ENCODE measurements around the gene ASB10.

Gene ASB10

GRCh38 chr7:151166629-151167196 lies 20.3 kb downstream of the ASB10 start:
- no peak for DNase-seq

DNA sequence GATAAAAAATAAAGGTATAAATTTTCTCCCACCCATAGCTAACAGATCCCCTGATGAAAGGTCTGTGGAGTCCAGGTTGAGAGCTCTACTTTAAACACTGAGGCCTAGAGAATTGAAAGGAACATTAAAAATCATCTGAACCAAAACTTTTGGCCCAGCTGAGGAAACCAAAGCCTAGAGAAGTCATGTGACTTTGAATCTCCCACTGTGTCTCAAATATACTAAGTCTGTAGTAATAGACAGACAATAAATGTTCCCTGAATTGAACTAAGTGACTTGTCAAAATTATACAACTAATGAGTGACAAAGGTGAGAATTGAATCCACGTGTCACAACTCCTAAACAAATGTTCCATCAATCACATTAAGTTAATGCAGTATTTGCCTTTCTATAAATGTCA lies 25.3 kb downstream of the ASB10 start:
- no peak for DNase-seq

GRCh38 chr7:151157645-151158329 lies 29.3 kb downstream of the ASB10 start:
- DNase-seq: no peak

DNA sequence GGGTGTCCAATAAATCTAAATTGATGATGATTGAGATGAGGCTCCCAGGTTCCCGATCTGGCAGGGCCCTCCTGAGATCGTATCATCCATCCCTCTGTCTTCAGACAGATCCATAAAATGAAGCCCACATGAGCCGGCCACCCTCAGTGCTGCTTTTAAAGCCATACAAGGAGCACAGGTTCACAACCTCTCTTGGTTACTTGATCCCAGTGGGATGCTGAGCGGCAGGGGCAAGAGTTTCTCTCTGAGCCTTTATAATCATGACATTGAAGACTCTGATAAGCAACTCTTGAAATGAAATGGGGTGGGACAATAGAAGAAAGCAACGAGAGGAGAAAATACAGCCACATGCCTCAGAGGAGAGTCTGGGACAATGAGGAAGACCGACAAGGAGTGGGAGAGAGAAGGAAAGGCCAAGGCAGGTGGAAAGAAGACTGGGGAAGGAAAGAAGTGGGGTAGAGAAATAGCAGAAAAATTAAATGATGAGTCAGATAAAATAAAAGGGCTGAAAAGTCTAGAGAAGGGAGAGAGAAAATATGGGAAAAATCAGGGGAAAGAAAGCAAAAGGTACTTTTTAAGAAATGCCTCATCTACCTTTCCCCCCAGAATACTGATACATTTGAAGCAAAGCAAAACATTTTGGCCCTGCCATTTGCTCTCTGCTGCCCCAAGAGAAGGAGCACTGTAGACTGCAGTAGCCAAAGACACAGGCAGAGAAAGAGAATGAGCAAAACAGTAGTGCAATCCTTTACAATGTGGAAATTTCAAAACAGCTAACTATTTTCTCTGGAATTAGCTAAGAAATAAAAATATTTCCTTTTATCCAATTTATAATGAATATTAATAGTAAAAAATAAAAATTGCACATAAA lies 34.2 kb downstream of the ASB10 start:
- no peak for DNase-seq

DNA sequence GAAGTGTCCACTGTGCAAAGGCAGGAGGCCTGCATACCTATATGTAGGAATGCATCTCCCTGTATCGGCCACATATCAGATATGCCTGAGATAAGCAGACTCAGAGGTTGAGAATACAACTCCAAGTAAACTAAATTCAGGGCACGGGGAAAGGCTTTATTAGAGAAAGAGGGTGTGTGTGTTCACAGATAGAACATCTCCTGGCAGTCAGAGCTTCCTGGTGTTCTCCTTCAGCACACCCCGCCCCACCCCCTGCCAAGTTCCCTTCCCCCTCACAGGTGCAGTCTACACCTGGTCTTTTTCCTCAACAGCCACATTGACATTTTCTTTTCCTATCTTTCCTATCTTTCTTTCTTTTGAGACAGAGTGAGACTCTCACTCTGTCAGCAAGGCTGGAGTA lies 36.7 kb downstream of the ASB10 start:
- no peak for DNase-seq

DNA sequence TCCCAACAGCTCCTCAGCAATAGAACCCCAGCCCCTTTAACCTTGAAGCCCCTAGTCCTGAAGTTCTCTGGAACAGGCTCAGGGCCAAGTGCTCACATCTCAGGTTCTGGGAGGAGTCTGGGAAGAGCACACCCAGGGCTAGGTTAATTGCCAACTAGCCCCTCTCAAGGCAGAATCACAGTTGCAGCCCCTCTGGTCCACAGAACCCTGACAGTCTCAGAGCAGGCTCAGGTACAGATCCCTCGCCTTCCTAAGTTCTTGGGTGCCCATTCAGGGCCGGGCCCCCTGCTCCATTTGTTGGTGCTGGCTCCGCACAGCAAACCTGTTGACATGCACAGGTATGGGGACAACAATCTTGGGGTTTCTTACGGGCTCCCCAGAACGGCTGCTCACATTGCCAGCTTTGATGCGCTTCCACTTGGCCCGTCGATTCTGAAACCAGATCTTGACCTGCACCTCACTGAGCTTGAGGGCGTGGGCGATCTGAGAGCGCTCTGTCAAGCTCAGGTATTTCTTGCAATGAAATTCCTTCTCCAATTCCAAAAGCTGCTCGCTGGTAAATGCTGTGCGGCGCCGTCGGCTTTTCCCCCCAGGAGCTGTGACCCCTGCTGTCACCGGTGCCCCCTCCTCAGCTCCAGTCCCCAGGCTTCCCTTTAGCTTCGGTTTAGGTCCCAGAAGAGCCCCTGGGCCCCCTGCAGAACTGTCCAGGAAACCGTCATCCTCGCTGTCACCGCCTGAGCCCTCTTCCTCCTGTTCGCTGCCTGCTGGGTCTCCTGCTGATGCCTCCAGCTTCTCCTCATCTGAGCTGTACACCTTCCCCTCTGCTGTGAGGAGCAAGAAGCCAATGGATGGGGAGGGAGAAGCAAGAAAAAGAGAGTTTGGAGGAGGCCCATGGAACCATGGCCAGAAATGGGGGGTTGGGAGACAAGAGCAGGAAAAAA lies 38.5 kb downstream of the ASB10 start:
- DNase-seq: no peak

- DNase-seq: no peak
Observed at GRCh38 chr7:151146761-151147160, 40.3 kb downstream of the ASB10 start.

DNA sequence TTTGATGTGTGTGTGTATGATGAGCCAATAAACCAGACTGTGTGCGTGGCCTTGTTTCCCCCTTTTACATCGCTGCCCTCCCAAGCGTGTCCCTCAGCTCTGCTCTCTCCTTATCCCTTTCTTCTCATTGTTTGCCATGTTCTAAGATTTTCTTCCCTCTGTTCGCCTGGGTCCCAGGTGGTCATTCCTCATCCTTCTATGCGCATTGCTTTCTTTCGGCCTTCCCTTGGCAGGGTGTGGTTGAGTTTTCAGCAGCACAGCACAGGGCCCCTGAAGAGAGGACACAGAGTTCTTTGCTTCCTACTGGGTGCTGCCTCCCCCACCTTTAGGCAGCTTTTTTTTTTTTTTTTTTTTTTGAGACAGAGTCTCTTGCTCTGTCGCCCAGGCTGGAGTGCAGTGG lies 42.7 kb downstream of the ASB10 start:
- DNase-seq: no peak

DNA sequence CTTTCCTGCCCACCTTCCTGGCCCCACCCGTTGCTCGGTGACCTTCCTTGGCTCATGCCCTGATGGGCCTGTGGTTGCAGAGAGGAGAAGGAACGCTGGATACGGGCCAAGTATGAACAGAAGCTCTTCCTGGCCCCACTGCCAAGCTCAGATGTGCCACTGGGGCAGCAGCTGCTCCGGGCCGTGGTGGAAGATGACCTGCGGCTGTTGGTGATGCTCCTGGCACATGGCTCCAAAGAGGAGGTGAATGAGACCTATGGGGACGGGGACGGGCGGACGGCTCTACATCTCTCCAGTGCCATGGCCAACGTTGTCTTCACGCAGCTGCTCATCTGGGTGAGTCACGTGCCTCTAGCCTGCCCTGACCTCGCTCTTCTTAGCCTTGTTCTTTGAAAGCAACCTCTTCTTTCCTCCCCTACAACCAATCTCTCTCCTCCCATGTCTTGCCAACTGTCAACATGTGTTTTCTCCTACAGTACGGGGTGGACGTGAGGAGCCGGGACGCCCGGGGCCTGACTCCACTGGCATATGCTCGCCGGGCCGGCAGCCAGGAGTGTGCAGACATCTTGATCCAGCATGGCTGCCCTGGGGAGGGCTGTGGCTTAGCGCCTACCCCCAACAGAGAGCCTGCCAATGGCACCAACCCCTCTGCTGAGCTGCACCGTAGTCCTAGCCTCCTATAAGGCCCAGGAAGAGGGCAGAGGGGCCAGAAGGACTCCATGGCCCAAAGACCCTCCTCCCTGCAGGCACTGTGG lies 43.6 kb downstream of the ASB10 start:
- DNase-seq: no peak

DNA sequence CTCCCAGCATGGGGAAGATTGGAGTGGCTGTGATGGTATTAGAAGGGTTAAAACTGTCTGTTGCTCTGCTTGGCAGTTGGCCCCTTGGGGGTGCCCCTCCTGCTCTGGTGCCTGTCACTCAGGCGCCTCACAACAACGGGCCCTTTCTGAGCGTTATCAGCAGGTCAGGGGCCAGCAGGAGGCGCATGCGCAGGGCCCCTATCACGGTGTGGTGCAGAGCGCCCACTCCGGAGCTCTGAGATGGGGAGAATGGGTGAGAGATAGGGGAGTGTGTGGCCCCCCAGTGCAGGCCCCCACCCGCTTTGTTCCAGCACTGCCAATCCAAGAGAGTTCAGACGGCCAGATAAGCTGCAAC lies 44.4 kb downstream of the ASB10 start:
- no peak for DNase-seq

GRCh38 chr7:151141855-151142685 lies 45.0 kb downstream of the ASB10 start:
- DNase-seq: no peak

- no peak for DNase-seq
Observed at GRCh38 chr7:151141311-151141854, 45.7 kb downstream of the ASB10 start.

DNA sequence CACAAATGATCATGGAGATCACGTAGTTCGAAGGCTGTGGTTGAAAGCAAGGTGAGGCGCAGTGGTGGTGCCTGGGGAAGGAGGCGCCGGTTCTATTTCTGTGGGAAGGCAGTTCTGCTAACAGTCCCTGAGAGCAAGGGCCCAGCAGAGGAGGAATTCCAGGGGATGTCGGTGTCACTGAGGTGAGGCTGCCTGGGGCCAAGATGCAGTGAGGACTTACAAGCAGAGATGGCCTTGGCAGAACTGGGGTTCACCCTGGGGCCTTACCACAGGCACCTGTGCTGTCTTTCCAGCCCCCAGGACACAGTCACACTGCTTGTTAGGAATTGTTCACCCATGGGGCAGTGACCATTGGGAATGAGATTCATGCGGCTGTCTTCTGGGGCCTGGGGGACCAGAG lies 46.2 kb downstream of the ASB10 start:
- no peak for DNase-seq

DNA sequence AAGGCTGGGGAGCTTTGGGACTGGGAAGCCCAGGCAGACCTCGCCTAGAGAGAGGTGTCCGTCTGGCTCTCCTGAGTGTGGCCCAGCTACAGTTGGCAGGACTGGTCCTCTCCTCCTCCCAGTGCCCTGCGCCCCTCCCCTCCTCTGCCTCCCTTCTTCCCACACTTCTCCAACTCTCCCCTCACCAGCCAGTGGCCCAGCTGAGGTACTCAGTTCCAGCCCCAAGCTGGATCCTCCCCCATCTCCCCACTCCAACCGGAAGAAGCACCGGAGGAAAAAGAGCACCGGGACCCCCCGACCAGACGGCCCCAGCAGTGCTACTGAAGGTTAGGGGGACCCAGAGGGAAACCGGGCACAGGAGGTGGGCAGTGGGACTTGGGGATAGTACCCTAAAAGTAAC lies 47.3 kb downstream of the ASB10 start:
- DNase-seq: no peak

- DNase-seq: no peak
Observed at GRCh38 chr7:151139071-151139790, 47.8 kb downstream of the ASB10 start.

- no peak for DNase-seq
Observed at GRCh38 chr7:151138153-151138851, 48.7 kb downstream of the ASB10 start.

- no peak for DNase-seq
Observed at GRCh38 chr7:151137791-151138152, 49.3 kb downstream of the ASB10 start.

GRCh38 chr7:151137076-151137675 lies 49.9 kb downstream of the ASB10 start:
- DNase-seq: no peak
